Neural cell (in vitro differentiated cells): ENCODE results near the gene PPP2R2B. TPM values are rescaled to one million over a fixed set of nuclear protein-coding genes. Genes with fewer than 3 reads are reported as not detected.

Experiments used
- H2AFZ ChIP-seq: fragments of 200-600, 300-800 bp; sonication (generic), shearing (Covaris generic); 2 replicates; pipeline ENCODE4 v1.6.0; 2014; ENCODE audit warnings: low read depth, mild to moderate bottlenecking, antibody characterized with exemption, low read length, moderate library complexity
- H3F3A ChIP-seq: fragments of 200-600 bp; shearing (Covaris generic); 2 replicates; pipeline ENCODE4 v1.6.1; 2016; ENCODE audit warnings: mild to moderate bottlenecking, moderate library complexity, mixed read lengths, antibody characterized with exemption, low read length; ENCODE audit not compliant: insufficient read depth, poor library complexity, severe bottlenecking
- H3K27ac ChIP-seq: fragments of 200-600, 300-800 bp; sonication (generic), shearing (Covaris generic); 2 replicates; pipeline ENCODE4 v1.5.1; 2014; ENCODE audit warnings: mild to moderate bottlenecking, low read length, moderate library complexity
- H3K27me3 ChIP-seq: fragments of 300-800, 200-600 bp; sonication (generic), shearing (Covaris generic); 2 replicates; pipeline ENCODE4 v1.6.0; 2014; ENCODE audit warnings: mild to moderate bottlenecking, low read depth, low read length, moderate library complexity; ENCODE audit not compliant: insufficient read depth
- H3K36me3 ChIP-seq: fragments of 300-800, 200-600 bp; sonication (generic), shearing (Covaris generic); 2 replicates; pipeline ENCODE4 v1.5.1; 2014; ENCODE audit warnings: mild to moderate bottlenecking, antibody characterized with exemption, low read length, moderate library complexity; ENCODE audit not compliant: insufficient read depth
- H3K4me2 ChIP-seq: fragments of 300-800, 200-600 bp; sonication (generic), shearing (Covaris generic); 2 replicates; pipeline ENCODE4 v1.6.0; 2014; ENCODE audit warnings: mild to moderate bottlenecking, low read length
- H3K4me3 ChIP-seq: fragments of 300-800, 200-600 bp; sonication (generic), shearing (Covaris generic); 2 replicates; pipeline ENCODE4 v1.5.1; 2014; ENCODE audit warnings: mild to moderate bottlenecking, low read length, moderate library complexity
- H3K79me2 ChIP-seq: fragments of 200-600 bp; shearing (Covaris generic); replicated peaks from 2 replicates; pipeline ENCODE4 v1.6.0; 2014; ENCODE audit warnings: mild to moderate bottlenecking, low read length, moderate library complexity; ENCODE audit not compliant: insufficient read depth
- H3K9ac ChIP-seq: fragments of 300-800, 200-600 bp; sonication (generic), shearing (Covaris generic); 2 replicates; pipeline ENCODE4 v1.6.1; 2016; ENCODE audit warnings: mild to moderate bottlenecking, low read length, mixed read lengths
- H3K9me2 ChIP-seq: fragments of 200-600 bp; shearing (Covaris generic); 2 replicates; pipeline ENCODE4 v1.6.1; 2016; ENCODE audit warnings: mild to moderate bottlenecking, low read length, mixed read lengths; ENCODE audit not compliant: insufficient read depth
- H3K9me3 ChIP-seq: fragments of 200-600, 300-800 bp; sonication (generic), shearing (Covaris generic); 2 replicates; pipeline ENCODE4 v1.6.1; 2016; ENCODE audit warnings: mild to moderate bottlenecking, mixed run types, low read length, moderate library complexity, mixed read lengths
- H4K20me1 ChIP-seq: fragments of 200-600 bp; shearing (Covaris generic); 2 replicates; pipeline ENCODE4 v1.6.1; 2016; ENCODE audit warnings: mild to moderate bottlenecking, mixed run types; ENCODE audit not compliant: insufficient read depth
- CTCF ChIP-seq: fragments of 450-650 bp; IDR thresholded peaks from 2 replicates; pipeline ENCODE4 v1.5.1; 2014; ENCODE audit warnings: antibody characterized with exemption, mild to moderate bottlenecking, moderate library complexity; ENCODE audit not compliant: poor library complexity, severe bottlenecking
- EP300 ChIP-seq: fragments of 450-650 bp; conservative IDR thresholded peaks from 2 replicates; pipeline ENCODE4 v1.6.1; 2014; ENCODE audit warnings: antibody characterized with exemption, mild to moderate bottlenecking, moderate library complexity; ENCODE audit not compliant: poor library complexity, severe bottlenecking
- EZH2 ChIP-seq: fragments of 200-600, 300-800 bp; shearing (Covaris generic), sonication (generic); IDR thresholded peaks from 2 replicates; pipeline ENCODE4 v1.6.1; 2014; ENCODE audit warnings: antibody characterized with exemption, low read length, borderline replicate concordance, mild to moderate bottlenecking; ENCODE audit not compliant: insufficient read depth, poor library complexity, severe bottlenecking
- MXI1 ChIP-seq: fragments of 450-650 bp; conservative IDR thresholded peaks from 2 replicates; pipeline ENCODE4 v1.6.1; 2014; ENCODE audit warnings: antibody characterized with exemption, mild to moderate bottlenecking; ENCODE audit not compliant: poor library complexity, severe bottlenecking
- POLR2AphosphoS5 ChIP-seq: IDR thresholded peaks from 2 replicates; pipeline ENCODE4 v1.6.1; 2012
- RAD21 ChIP-seq: fragments of 450-650 bp; conservative IDR thresholded peaks from 2 replicates; pipeline ENCODE4 v1.6.1; 2014; ENCODE audit warnings: antibody characterized with exemption, mild to moderate bottlenecking, moderate library complexity
- REST ChIP-seq: IDR thresholded peaks from 2 replicates; pipeline ENCODE4 v1.6.1; 2012; ENCODE audit warnings: borderline replicate concordance
- SMC3 ChIP-seq: fragments of 450-650 bp; conservative IDR thresholded peaks from 2 replicates; pipeline ENCODE4 v1.6.1; 2014; ENCODE audit warnings: antibody characterized with exemption, mild to moderate bottlenecking, moderate library complexity; ENCODE audit not compliant: poor library complexity
- TAF1 ChIP-seq: IDR thresholded peaks from 2 replicates; pipeline ENCODE4 v1.6.1; 2012; ENCODE audit warnings: low read depth
- polyA plus RNA-seq: library from polyadenylated mRNA; depleted of rRNA; stranded (reverse); fragments of >200 nt; gene quantifications from 2 replicates; pipeline ENCODE4 v1.2.3, GENCODE V29; 2014

Gene PPP2R2B
- polyA plus RNA-seq, 1 donor from 2014 or later, result 250 TPM

- H3K9me3 ChIP-seq, result no peaks in the 10 kb centered on the region
- H3K27ac ChIP-seq, result peak overlapping the region; percentile 74
- no peak overlapping the region for H3K9ac ChIP-seq
- H3F3A ChIP-seq, result no peaks in the 10 kb centered on the region
- H3K36me3 ChIP-seq, result peaks cover 5% of the 10 kb centered on the region
- no peaks in the 10 kb centered on the region for H3K27me3 ChIP-seq
- H3K79me2 ChIP-seq, result no peaks in the 10 kb centered on the region
- H3K9me2 ChIP-seq, result no peaks in the 10 kb centered on the region
- no peak for TF ChIP-seq POLR2AphosphoS5
- no peak for TF ChIP-seq EZH2
- TF ChIP-seq EP300, result no peak
- TF ChIP-seq MXI1, result no peak
- TF ChIP-seq TAF1, result no peak
- H3K4me2 ChIP-seq, result no peak overlapping the region
- H2AFZ ChIP-seq, result no peak overlapping the region
- no peak overlapping the region for H3K4me3 ChIP-seq
- H4K20me1 ChIP-seq, result no peaks in the 10 kb centered on the region
Measured at GRCh38 chr5:146751781-146752401, 126.7 kb downstream of the PPP2R2B start.

- no peak overlapping the region for H3K4me2 ChIP-seq
- H3F3A ChIP-seq, result no peaks in the 10 kb centered on the region
- no peaks in the 10 kb centered on the region for H4K20me1 ChIP-seq
- H3K4me3 ChIP-seq, result no peak overlapping the region
- no peaks in the 10 kb centered on the region for H3K9me3 ChIP-seq
- no peak overlapping the region for H3K9ac ChIP-seq
- no peak overlapping the region for H2AFZ ChIP-seq
- TF ChIP-seq MXI1 (no peak), TAF1 (no peak), EZH2 (no peak), REST (no peak), CTCF (no peak), POLR2AphosphoS5 (no peak), EP300 (no peak), RAD21 (no peak), SMC3 (no peak)
- no peaks in the 10 kb centered on the region for H3K79me2 ChIP-seq
- H3K27me3 ChIP-seq, result no peaks in the 10 kb centered on the region
- H3K9me2 ChIP-seq, result no peaks in the 10 kb centered on the region
- H3K27ac ChIP-seq, result no peak overlapping the region
- peaks cover 5% of the 10 kb centered on the region for H3K36me3 ChIP-seq
Measured at GRCh38 chr5:146751054-146751453, 127.5 kb downstream of the PPP2R2B start.
